NCI-H446 (cell line): ENCODE results near the gene FREY1.

Experiments
- DNase-seq, 2 experiments: peaks; one replicate each; lab custom pipeline; 2025; lab: John Stamatoyannopoulos, UW

Gene FREY1

GRCh38 chr11:45928535-45929215 lies 21.6 kb upstream of the FREY1 start:
- no peak for DNase-seq

- DNase-seq, result no peak
These were observed 20.8 kb upstream of the FREY1 start for GRCh38 chr11:45927684-45928413.

GRCh38 chr11:45927332-45927683 lies 20.2 kb upstream of the FREY1 start:
- DNase-seq, result no peak

- no peak for DNase-seq
These were observed 19.7 kb upstream of the FREY1 start for GRCh38 chr11:45926536-45927331.

GRCh38 chr11:45926001-45926401 lies 18.9 kb upstream of the FREY1 start:
- no peak for DNase-seq

GRCh38 chr11:45925550-45925949 lies 18.5 kb upstream of the FREY1 start:
- DNase-seq, result no peak

- DNase-seq, result no peak
These were observed 17.9 kb upstream of the FREY1 start for GRCh38 chr11:45924927-45925326.

- no peak for DNase-seq
These were observed 17.2 kb upstream of the FREY1 start for GRCh38 chr11:45924036-45924915.

- no peak for DNase-seq
These were observed 15.5 kb upstream of the FREY1 start, which contains the start of gene LARGE2 for GRCh38 chr11:45922425-45923082. Gene LARGE2 (plus strand): TSS chr11:45922656. CDS start chr11:45922883, 227 bp downstream.

- DNase-seq, result no peak
These were observed 14.7 kb upstream of the FREY1 start for GRCh38 chr11:45921561-45922424.

- no peak for DNase-seq
These were observed 13.7 kb upstream of the FREY1 start for GRCh38 chr11:45920531-45921477.

- no peak for DNase-seq
These were observed 12.9 kb upstream of the FREY1 start for GRCh38 chr11:45919806-45920530.

- no peak for DNase-seq
These were observed 12.0 kb upstream of the FREY1 start for GRCh38 chr11:45918962-45919675.

- peak; percentile 54 to 74 for DNase-seq
These were observed 11.4 kb upstream of the FREY1 start for GRCh38 chr11:45918331-45918941.

GRCh38 chr11:45917623-45918330 lies 10.7 kb upstream of the FREY1 start, which contains the start of gene PEX16:
Gene PEX16 (minus strand): TSS chr11:45917877. CDS start chr11:45917811, 66 bp downstream.
- peak; percentile 97 to 99 for DNase-seq

- no peak for DNase-seq
These were observed 10.2 kb upstream of the FREY1 start for GRCh38 chr11:45917286-45917622.

- no peak for DNase-seq
These were observed 8.4 kb upstream of the FREY1 start for GRCh38 chr11:45915446-45915845.
